Coronary artery (tissue), 2 donors: ENCODE data around the gene ERGIC3.

ENCODE experiments used
- DNase-seq: peaks from one replicate; pipeline ENCODE4 v3.0.0-alpha.2; 2017; ENCODE audit warnings: low spot score
- H3K27ac ChIP-seq, 2 donors: fragments of 200-600 bp; sonication (generic); one replicate each; pipeline ENCODE4 v1.5.1; 2016 to 2019
- H3K4me3 ChIP-seq: fragments of 200-600 bp; sonication (generic); 2 replicates; pipeline ENCODE4 v1.5.1; 2016; ENCODE audit warnings: mild to moderate bottlenecking, moderate library complexity
- CTCF ChIP-seq: fragments of 200-600 bp; sonication (generic); IDR thresholded peaks from one replicate; pipeline ENCODE4 v1.5.1; 2019; ENCODE audit warnings: antibody characterized with exemption

Gene ERGIC3

GRCh38 chr20:35541783-35542662 lies at the start of gene ERGIC3:
ERGIC3 (plus strand) TSS chr20:35542078; CDS start chr20:35542098, 20 bp downstream.
- no peak for TF ChIP-seq CTCF
- Histone ChIP-seq H3K4me3 (peak within 1 kb of the TSS; percentile 92), H3K27ac (peak within 1 kb of the TSS; percentile 50 to 87)
- DNase-seq: peak; percentile 97

DNA sequence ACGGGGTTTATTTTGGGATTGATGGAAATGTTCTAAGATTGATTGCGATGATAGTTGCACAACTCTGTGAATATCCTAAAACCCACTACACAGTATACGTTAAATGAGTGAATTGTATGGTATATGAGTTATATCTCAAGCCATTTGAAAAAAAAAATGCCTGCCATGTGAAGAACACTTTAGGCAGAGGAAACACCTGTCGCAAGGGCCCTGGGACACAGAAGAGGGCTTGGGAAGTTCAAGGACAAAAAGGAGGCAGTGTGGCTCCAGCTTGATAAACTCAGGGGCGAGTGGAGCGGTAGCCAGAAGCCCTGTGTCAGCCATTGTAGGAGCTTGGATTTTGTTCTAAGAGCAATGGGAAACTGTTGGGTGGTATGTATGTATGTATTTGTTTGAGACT lies 49.5 kb upstream of the ERGIC3 start:
- no peak overlapping the region for H3K4me3 ChIP-seq
- TF ChIP-seq CTCF: no peak
- no peak for DNase-seq
- no peak overlapping the region for H3K27ac ChIP-seq

DNA sequence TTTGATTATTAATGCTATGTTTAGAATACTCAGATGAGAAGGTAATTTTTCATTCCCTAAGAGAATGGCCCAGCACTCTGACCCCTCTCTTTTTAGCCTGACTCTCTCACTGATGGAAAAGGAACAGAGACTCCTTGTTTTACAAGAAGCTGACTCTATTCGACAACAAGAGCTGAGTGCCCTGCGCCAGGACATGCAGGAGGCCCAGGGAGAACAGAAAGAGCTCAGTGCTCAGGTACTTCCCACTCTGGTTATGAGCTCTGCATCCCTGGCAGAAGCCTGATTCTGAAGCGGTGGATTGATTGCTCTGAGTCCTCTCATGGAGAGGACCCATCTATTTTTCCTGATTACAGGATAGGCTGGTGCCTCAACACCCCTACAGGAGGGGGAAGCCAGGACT lies 45.4 kb upstream of the ERGIC3 start:
- no peak for DNase-seq
- TF ChIP-seq CTCF: no peak
- no peak overlapping the region for H3K27ac ChIP-seq
- no peak overlapping the region for H3K4me3 ChIP-seq

DNA sequence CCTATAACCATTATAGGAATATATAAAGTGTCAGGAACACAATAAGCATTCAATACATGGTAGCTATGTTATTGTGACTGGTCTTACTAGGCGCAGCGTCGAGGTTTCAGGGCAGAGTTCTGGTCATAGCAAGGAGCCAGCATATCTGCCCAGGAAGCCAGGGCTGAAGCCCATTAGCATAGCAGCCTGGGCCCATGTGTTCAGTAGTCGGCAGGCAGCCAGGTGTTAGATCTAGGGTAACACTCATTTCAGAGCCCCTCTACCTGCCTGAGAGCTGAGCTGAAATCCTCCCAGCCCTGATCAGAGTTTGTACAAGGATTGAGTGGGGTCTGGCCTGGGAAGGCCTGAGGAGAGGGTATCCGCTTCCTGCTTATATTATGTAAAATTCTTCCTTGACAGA lies 44.6 kb upstream of the ERGIC3 start:
- Histone ChIP-seq H3K4me3 (no peak overlapping the region), H3K27ac (peak overlapping the region in 1 of 2 donors; percentile 27)
- TF ChIP-seq CTCF: no peak
- DNase-seq: no peak

GRCh38 chr20:35497780-35498189 lies 44.1 kb upstream of the ERGIC3 start:
- Histone ChIP-seq H3K27ac (peak overlapping the region in 1 of 2 donors; percentile 27), H3K4me3 (no peak overlapping the region)
- DNase-seq: peak; percentile 77
- no peak for TF ChIP-seq CTCF

- H3K4me3 ChIP-seq: no peak overlapping the region
- no peak for DNase-seq
- no peak for TF ChIP-seq CTCF
- H3K27ac ChIP-seq: no peak overlapping the region
These were observed 42.6 kb upstream of the ERGIC3 start for GRCh38 chr20:35499271-35499670.

- Histone ChIP-seq H3K27ac (no peak overlapping the region), H3K4me3 (no peak overlapping the region)
- no peak for DNase-seq
- no peak for TF ChIP-seq CTCF
These were observed 39.5 kb upstream of the ERGIC3 start for GRCh38 chr20:35502352-35502751.
